ENCODE measurements around the gene P2RX5.

GRCh38 chr17:3682033-3682432 is 13.9 kb downstream of the P2RX5 start:
- TF ChIP-seq, protein P1, sequence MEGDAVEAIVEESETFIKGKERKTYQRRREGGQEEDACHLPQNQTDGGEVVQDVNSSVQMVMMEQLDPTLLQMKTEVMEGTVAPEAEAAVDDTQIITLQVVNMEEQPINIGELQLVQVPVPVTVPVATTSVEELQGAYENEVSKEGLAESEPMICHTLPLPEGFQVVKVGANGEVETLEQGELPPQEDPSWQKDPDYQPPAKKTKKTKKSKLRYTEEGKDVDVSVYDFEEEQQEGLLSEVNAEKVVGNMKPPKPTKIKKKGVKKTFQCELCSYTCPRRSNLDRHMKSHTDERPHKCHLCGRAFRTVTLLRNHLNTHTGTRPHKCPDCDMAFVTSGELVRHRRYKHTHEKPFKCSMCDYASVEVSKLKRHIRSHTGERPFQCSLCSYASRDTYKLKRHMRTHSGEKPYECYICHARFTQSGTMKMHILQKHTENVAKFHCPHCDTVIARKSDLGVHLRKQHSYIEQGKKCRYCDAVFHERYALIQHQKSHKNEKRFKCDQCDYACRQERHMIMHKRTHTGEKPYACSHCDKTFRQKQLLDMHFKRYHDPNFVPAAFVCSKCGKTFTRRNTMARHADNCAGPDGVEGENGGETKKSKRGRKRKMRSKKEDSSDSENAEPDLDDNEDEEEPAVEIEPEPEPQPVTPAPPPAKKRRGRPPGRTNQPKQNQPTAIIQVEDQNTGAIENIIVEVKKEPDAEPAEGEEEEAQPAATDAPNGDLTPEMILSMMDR (IDR thresholded peaks at IDR 0.05): no peak
- TF ChIP-seq POLR2AphosphoS5 (IDR thresholded peaks at IDR 0.05): no peak

Measured in prostate gland (tissue), 2 donors.